Bronchial epithelial cell (primary cell): ENCODE measurements around the gene SLIT3. TPM values are rescaled to one million over a fixed set of nuclear protein-coding genes. Genes with fewer than 3 reads are reported as not detected.

Source experiments
- DNase-seq: peaks from one replicate; pipeline ENCODE4 v3.0.0-alpha.2; 2010; ENCODE audit warnings: low read depth
- FAIRE-seq: peaks from 2 replicates; lab custom pipeline; 2011; peaks lifted over from hg19 to GRCh38; lab: Jason Lieb, UNC
- H3K27me3 ChIP-seq: 2 replicates; pipeline ENCODE4 v1.5.1; 2011; ENCODE audit warnings: low read length; ENCODE audit not compliant: control insufficient read depth, insufficient read depth
- H3K36me3 ChIP-seq: 2 replicates; pipeline ENCODE4 v1.5.1; 2011; ENCODE audit warnings: low read length; ENCODE audit not compliant: control insufficient read depth, insufficient read depth
- H3K4me3 ChIP-seq: 2 replicates; pipeline ENCODE4 v1.5.1; 2011; ENCODE audit warnings: mild to moderate bottlenecking, low read depth, low read length, control low read depth
- CTCF ChIP-seq: IDR thresholded peaks from 2 replicates; pipeline ENCODE4 v1.5.1; 2011; ENCODE audit warnings: mild to moderate bottlenecking, moderate library complexity, low read length, control low read depth, inconsistent platforms; ENCODE audit not compliant: insufficient read depth, severe bottlenecking
- total RNA-seq: library from RNA; depleted of rRNA; stranded (reverse); fragments of >200 nt; gene quantifications from 2 replicates; pipeline ENCODE4 v1.2.1, GENCODE V29; 2014

The SLIT3 gene
- total RNA-seq, 1 donor from 2014 or later = 0.79 TPM

DNA sequence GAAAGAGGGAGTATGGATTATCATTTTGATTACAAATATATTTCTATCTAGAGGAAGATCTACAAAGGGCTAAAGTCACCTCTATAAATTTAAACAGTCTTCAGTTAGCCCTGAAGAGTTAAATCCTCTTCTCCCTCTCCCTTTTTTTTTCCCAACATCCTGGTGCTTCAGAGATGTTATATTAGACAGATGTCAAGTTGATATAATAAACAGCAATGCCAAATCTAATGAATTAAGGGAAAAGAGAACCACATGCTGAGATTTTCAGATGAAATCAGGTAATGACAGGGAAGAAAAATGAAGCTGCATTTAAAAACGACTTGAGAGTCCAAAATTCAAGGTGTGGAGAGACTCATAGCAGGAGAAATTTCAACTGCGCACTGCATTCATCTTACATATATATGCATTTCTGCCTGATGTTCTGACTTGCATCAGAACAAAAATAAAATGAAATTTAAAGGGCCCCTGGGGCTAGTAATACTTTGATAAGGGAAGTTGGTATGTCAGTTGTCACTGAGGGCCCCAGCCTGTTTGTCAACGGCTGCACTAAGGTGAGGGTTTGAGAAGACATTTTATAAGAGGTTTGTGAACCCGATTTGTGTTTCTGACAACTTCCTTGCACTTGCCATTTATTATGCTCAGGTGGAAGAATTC is 382.9 kb downstream of the SLIT3 start:
- Histone ChIP-seq H3K36me3 (no peaks in the 10 kb centered on the region), H3K27me3 (no peaks in the 10 kb centered on the region), H3K4me3 (no peak overlapping the region)
- FAIRE-seq (no peak), DNase-seq (no peak)
- TF ChIP-seq CTCF = no peak

GRCh38 chr5:168916852-168917251 is 384.1 kb downstream of the SLIT3 start:
- no peak for TF ChIP-seq CTCF
- DNase-seq (peak; percentile 67), FAIRE-seq (no peak)
- H3K36me3 ChIP-seq = no peaks in the 10 kb centered on the region
- no peaks in the 10 kb centered on the region for H3K27me3 ChIP-seq
- H3K4me3 ChIP-seq = no peak overlapping the region

DNA sequence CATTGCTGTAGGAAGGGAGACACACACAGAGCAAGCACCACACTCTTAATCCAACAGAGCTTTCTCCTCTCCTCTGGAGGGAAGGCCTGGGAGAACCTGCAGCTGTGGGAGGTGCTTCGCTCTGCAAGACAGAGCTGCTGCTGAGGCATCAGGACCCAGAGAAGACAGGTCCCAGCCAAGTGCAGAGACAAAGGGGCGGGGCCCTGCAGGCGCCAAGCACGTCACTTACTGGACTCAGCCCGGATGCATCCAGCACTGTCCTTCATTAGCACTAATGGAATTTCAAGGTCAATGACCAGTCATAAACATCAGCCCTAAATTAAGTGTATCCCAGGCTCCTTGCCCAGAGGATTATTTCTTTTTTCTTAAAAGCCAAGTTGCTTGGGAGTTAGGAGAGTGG is 384.7 kb downstream of the SLIT3 start:
- FAIRE-seq (no peak), DNase-seq (no peak)
- no peaks in the 10 kb centered on the region for H3K27me3 ChIP-seq

DNA sequence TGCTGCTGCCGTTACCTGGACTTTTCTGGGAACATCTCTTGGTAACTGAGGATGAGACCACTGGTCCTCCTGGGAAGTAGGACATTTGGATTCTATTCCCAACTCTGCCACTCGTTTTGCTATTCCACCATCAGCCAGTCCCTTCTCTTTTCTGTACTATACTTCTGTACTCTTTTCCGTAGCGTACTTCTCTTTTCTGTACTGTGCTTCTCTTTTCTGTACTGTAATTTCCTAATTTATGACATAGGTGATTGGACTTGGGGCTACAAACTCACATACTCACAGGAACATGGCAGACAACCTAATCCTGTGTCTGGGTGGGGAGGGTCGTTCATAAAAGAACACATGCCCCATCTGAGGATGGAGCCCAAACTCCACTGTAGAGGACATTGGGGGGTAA is 386.4 kb downstream of the SLIT3 start:
- Histone ChIP-seq H3K27me3 (no peaks in the 10 kb centered on the region), H3K36me3 (no peaks in the 10 kb centered on the region), H3K4me3 (no peak overlapping the region)
- FAIRE-seq = no peak
- DNase-seq = no peak
- no peak for TF ChIP-seq CTCF

More for the DNA sequence above, 384.7 kb downstream of the SLIT3 start:
- TF ChIP-seq CTCF = no peak
- Histone ChIP-seq H3K4me3 (no peak overlapping the region), H3K36me3 (no peaks in the 10 kb centered on the region)

GRCh38 chr5:168910874-168911273 is 390.1 kb downstream of the SLIT3 start:
- DNase-seq = no peak
- H3K27me3 ChIP-seq = no peaks in the 10 kb centered on the region
- no peak overlapping the region for H3K4me3 ChIP-seq
- no peaks in the 10 kb centered on the region for H3K36me3 ChIP-seq
- no peak for TF ChIP-seq CTCF
- no peak for FAIRE-seq

DNA sequence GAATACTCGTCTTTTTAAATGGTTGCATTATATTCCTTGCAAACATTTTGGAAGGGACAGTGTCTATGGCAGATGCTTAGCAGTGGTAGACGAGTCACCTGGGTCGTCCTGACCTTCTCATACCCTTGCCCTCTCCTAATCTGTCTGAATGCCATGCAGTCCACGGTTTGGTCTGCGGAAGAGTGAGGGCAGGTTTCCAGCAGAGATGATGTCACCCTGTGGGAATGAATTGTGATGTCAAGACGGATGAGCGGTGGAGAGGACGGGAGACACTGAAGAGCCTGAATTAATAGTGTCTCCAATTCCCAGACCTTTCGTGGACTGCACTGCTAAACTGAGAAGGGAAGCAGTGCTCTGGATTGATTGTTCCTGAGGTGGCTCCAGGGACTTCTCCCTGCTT is 392.7 kb downstream of the SLIT3 start:
- no peak overlapping the region for H3K4me3 ChIP-seq
- DNase-seq = peak; percentile 20
- no peak for TF ChIP-seq CTCF
- no peaks in the 10 kb centered on the region for H3K36me3 ChIP-seq
- no peak for FAIRE-seq
- no peaks in the 10 kb centered on the region for H3K27me3 ChIP-seq
